HG03066 (cell line): ENCODE data around the gene ANKS1A.

ENCODE experiments used
- ATAC-seq: cut with Tn5 transposase; IDR thresholded peaks from one replicate; pipeline ENCODE4 v1.9.1; 2021; ENCODE audit warnings: low read depth; ENCODE audit not compliant: unreplicated experiment

Gene ANKS1A

DNA sequence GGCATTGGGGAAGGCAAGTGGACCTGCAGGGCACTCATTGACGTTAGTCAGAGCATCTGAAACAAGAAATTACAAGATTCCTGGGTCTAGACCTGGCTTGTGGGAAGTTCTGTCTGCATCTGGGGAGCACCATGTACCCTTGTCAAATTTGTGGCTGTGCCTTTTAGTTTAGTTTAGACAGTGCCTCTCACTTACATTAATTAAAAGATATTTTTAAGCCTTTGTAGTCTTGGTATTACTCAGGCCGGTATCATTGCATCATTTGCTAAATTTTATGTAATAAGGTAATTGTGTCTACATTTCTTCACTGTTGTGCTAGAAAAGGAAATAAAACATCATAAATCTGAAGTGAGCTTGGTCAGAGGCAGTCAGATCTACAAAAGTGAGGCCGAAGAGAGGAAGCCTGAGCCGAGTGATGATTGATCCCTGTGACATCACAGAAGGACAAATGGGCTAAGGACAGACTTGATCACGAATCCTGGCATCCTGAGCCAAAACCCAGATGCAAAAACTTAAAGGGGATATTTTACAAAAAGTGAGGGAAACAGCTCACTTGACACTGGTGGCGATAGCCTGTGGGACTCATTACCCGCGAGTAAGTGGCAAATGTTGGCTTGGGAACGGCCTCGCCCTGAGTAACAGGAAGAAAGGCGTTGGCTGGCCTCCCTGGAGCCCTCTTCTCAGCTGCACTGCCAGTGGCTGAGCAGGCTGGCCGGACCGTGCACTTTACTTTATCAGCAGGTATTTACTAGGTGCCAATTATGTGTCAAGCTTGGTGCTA lies 145.5 kb downstream of the ANKS1A start:
- ATAC-seq: no peak

DNA sequence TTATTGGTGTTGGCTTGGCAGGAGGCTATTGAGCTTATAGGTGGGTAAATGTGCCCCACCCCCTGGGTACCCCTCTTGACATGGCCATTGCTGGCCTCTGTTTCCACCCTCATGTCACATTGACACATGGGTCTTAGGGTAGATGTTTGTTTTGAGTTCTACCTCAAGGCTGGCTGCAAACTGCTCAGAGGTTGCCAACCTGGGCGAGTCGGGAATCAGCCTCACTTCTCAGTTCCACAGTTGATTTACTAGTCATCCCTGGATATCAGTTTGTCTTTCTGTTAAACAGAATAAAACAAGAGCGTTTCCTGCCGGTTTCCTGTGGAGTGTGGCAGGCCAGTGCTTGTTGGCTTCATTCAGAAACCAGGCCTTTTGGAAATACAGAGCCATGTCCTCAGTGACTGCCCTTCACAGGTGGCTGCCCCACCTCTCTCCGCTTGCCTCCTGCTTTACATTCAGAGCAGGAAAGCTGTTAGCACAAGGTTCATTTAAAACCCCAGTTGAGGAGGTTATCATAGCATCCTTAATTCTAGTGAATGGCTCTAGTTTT lies 146.5 kb downstream of the ANKS1A start:
- ATAC-seq: no peak

DNA sequence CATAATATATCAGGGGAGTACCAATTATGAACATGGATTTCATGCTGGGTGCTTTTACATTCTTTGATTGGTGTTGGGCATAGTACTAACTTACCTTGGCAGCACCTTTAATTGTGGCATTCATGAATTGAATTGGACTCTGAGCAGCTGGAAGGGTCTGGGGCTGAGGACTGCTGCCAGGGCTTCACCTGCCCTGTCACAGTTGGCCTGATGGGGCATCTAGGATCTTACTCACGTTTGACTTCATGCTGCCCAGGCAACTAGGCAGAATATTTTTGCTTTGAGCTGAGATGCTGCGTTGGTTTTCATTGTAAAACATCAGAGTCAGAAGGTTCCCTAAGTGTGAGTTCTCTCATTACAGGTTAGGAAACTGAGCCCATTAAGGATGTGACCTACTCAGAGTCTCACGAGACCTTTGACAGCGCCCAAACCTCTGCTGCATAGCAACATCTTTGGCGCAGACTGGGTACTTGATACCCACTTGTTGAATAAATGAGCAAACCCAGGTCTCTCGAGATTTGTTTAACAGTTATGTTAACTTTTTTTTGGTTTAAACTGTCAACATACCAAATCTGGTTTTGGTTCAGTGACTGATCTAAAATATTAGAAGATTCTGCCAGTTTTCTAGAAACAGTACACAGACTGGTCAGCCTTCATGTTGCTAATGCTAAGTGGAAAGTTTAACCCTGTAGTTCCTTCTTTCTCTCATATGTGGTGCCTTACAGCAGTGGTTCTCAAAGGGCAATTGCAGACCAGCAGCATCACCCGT lies 147.2 kb downstream of the ANKS1A start:
- ATAC-seq: no peak

DNA sequence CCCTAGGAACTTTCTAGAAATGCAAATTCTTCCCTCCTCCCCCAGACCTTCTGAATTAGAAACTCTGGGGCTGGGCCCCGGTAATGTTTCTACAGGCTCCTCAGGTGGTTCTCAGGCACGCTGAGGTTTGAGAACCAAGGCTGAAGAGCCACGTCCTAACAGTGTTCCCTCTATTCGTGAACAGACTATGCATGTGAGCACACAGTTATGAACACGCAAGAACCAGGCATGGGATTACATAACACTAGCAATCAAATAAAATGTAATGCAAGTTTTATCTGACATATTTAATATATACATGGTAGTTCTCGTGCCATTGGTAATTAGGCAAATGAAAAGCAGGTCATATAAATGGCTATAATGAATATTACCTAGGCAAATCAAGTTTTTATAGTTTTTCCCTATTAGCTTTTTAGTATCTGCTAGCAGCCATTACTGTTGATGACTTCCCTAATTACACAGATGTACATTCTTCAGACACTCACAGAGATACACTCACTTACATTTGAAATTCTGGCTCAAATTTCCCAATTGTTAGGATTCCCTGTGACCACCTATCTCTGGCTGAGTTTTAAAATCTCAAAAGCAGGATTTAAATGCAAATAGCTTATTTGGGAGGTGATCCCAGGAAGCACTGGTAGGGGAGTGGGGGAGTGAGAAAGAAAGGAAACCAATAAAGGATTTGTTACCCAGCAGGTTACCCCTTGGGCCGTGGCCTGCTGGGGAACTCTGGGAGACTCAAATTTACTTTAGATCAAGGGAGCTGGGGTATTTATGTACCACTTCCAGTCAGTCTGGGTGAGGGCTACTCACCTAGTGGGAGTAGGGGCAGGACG lies 148.0 kb downstream of the ANKS1A start:
- no peak for ATAC-seq

- no peak for ATAC-seq
These were observed 148.6 kb downstream of the ANKS1A start for GRCh38 chr6:35037664-35038038.

- ATAC-seq: no peak
These were observed 149.0 kb downstream of the ANKS1A start for GRCh38 chr6:35038076-35038475.

DNA sequence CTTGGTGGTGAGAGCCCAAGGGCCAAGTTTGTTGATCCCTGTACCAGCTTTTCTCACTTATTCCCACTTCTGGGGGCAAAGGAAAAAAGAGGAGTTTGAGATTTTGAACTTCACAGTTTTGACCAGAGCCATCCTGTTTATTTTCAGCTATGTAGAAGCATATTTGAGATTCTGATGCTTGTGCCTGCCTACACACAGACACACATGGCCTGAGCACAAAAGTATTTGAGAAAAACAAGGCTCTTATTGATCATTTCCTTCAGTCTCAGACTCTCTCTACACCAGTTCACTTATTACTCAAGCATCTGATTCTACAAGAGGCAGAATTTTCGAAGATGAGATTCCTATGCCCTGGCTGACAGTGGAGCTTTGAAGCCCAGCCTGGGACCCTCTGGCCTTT lies 151.3 kb downstream of the ANKS1A start:
- no peak for ATAC-seq

DNA sequence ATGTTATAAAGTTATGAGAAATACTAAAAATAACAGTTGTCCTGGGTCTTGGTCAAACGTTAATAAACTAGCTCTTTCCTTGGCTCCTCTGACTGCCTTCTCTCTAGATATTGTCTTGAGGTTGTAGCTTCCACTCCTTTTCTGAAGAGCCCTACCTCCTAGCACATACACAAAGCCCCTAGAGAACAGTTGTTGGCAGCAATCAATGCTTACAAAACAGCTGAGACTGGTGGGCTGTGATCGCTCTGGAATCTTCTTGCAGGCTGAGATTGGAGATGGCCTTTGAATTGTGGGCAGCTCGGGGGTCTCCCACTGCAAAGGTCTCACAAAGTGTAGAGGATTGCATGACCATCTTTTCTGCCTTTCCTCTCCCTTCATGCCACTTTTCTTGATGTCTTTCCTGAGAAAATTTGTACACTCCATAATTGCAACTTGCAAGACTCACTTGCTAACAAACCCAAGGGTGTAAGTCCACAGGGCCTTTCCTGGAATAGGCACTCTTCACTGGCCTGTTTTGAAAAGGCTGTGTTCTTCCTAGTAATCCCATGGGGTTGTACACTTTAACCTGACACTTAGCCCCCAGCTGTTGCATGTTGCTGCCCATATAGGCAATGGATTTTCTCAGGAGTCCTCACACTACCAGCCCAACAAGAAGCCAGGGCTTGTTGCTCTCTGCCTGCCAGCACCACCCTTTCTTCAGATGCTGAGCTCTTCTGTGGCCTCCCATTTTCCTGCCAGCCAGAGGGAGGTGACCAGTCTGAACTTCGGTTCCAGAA lies 152.2 kb downstream of the ANKS1A start:
- ATAC-seq: no peak

DNA sequence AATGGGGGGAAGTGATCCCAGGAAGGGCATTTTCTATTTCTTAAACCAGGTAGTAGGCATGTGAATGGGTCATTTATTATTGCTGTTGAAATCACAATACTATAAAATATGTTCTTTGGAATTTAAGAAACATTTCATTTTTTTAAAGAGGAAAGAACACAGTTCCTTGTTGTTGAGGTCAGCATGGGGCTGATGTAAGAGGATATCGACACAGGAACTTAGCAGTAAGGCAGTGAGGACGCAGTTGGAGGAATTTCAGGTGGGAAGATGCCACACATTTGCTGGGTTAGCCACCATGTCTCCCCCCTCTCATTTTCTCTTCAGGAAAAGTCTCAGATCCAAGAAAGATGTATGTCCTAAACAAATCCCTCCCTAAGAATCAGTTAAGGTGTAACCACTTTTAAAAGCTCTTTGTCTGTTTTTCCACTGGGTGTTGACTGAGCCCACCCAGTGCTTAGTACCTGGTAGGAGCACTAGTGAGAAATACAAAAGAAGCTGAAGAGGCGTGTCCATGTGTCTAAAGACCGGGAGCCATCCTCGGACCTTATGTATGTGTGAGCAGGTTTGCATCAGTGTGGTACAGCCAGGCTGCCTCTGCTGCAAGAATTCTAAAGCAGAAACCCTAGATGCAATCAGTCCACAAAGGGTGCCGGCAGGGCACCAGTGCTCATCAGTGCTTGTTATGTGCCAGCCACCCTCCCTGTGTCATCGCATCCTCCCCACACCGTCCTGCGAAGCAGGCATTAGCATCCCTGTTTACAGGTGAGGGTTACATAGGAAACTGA lies 153.2 kb downstream of the ANKS1A start:
- no peak for ATAC-seq

DNA sequence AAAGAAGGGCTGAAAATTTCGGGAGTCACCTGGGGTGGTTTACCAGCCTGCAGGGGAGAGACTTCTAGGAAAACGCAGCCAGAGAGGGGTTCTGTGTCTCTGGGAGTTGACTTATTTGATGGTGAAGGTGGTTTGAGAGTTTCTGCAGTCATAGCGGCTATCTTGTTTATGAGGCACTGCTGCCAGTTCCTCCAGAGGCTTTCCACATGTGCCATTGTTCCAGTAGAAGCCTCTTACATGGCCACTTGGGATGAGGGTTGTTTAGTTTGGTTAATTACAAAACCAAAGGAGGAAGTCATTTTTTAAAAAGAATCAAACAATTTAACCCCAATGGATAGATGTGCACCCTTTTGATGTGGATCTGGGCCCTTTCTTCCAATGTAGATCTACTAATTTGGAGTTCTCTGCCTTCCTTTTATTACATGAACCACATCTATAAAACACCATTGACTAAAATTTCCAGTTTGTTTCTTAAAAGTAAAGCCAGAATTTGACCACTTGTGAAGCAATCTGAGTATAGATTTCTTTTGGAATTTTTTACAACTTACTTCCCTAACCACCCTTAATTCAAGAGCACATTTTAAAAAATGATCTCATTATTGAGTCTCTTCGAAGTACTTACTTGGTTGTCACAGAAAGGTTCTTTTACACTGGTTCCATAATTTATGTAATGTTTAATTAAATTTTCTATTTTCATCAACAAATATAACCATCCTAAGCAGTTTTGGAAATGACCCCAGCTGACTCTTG lies 154.5 kb downstream of the ANKS1A start:
- ATAC-seq: no peak

- ATAC-seq: no peak
These were observed 155.2 kb downstream of the ANKS1A start for GRCh38 chr6:35044145-35044745.

DNA sequence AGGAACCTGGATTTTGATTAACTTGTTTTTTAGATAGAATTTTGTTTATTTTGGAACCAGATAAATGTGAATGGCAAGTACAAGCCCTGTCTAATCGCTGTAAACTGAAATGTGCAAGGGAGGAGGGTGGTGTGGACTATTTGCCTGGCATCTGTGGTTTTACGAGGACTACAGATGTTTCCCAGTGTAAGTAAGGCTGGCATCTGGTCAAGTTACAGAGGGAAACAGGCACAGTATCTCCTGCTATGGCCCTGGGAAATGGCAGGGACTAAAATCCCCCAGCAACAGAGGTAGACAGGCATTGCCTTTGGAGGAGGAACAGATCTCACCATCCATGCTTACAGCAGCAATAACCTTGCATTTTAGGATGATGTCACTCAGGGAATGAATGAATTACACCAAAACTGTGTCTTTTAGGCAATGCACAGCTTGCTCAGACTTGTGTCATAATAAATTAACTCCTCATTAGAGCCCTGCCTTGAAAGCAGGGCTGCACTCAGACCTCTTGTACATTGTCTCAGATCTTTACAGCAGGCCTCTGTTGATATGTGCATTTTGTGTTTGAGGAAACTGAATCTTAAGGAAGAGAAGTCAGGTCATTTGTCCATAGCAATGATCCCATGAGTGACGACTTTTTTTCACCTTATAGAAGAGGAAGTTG lies 155.8 kb downstream of the ANKS1A start:
- ATAC-seq: no peak

DNA sequence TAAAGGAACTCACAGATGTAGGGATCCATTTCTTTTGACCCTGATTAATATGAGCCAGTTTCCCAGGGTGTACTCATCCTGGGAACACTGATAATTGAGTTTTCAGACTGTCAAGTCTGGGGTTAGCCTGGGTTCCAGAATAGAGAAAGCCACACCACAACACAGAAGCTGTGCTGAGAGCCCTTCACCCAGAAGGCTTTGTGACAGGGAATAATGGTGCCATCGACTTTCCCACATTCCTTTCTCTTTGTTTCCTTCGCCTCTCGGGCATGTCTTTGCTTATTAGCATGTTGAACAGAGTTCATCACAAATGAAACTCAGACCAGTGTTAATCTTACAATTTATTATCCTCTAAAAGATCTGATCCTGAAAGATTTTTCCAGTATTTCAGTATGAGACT lies 157.0 kb downstream of the ANKS1A start:
- ATAC-seq: no peak

DNA sequence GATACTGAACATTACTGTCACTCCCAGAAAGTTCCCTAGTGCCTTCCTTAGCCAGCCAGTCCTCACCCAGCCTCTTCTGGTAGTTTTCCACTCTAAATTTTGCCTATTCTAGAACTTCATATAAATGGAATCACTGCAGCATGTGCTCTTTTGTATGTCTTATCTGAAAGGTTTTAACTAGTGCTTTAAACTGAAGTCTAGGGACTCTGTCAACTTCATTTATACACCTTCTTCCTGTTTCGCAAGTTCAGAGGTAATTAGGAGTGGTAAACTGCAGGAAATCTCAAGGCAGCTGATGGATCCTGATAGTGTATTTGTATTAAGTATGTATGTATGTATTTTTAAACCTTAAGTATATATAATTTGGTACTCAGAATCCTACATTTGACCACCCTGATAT lies 157.8 kb downstream of the ANKS1A start:
- no peak for ATAC-seq

DNA sequence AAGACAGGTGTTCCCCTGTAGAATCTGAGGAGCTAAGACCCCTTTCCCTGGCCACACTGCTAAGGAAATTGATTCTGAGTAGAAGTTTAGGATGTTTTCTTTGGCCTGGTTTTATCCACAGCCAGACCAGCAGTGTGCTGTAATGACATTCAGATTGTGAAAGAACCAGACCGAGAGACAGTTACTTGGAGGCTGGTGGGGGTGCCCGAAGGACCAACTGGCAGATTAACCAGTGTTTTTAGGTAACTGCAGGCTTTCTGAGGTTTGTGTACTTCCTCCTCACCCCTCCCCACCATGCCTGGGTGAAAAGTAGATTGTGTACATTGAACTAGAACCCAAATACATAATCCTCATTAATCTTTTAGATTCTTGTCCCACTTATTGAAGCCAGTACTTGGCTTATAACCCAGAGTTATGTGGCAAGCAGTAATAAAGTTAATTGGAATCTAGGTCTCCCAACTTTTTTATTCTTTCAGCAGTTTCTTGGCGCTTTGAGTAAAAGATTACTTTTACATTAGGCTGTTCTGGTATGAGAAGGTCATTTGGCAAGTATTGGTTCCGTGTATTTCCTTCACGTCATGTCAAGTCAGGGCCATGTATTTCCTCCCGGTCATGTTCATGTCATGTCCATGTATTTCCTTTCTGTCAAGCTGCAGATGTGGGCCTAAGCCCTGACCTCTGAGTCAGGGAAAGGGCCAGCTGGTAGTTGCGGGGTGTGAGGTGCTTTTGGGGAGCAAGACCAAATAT lies 158.4 kb downstream of the ANKS1A start:
- no peak for ATAC-seq

GRCh38 chr6:35048031-35048613 lies 159.1 kb downstream of the ANKS1A start:
- ATAC-seq: no peak

DNA sequence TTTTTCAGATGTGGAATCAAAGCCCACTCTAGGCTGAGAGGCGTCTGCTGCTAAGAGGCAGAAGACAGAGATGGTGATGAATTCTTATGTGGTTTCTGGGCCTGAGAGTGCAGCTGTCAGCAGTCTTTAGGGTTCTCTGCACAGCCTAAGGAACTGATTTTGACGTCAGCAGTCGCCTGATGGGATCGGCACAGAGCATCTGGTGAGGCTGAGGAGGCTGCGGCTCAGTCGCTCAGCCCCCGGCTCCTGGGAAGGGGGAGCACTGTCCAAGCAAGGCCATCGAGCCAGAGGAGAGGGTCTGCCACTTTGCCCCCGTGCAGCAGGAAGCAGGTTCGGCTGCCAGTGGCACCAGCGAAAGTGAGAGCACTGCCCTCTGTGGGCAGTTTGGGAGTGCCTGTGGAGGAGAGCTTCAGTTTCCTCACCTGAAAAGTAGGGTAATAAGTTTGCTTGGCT lies 159.6 kb downstream of the ANKS1A start:
- ATAC-seq: no peak
